ENCODE measurements around the gene FGF22.
"Not testable (repeated sequence)": the region's sequence is repeated elsewhere in the genome, so short reads cannot be mapped to it uniquely, and the experiment has no call there.

The FGF22 gene

DNA sequence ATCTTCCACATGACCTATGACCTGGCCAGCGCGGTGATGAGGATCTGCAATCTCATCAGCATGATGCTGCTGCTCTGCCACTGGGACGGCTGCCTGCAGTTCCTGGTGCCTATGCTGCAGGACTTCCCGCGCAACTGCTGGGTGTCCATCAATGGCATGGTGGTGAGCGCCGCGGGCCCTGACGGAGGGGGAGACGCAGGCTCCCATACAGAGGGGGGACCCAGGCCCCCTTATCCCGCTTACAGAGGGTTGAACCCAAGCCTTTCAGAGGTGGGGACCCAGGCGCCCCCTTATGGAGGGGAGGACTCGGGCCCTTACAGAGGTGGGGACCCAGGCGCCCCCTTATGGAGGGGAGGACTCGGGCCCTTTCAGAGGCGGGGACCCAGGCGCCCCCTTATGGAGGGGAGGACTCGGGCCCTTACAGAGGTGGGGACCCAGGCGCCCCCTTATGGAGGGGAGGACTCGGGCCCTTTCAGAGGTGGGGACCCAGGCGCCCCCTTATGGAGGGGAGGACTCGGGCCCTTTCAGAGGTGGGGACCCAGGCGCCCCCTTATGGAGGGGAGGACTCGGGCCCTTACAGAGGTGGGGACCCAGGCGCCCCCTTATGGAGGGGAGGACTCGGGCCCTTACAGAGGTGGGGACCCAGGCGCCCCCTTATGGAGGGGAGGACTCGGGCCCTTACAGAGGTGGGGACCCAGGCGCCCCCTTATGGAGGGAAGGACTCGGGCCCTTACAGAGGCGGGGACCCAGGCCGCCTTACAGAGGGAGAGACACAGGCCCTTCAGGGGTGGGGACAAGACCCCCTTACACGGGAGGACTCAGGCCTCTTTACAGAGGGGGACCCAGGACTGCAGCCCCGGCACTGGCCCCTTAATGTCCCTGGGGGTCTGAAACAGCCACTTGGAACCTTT lies 34.4 kb upstream of the FGF22 start:
- in situ Hi-C loops (cut with HindIII; ENCODE audit: low pct_ligation_motif_present, low pct_unique_long_range_greater_than_20kb, low sequenced_read_pairs); DNase-seq: not testable (repeated sequence)

DNA sequence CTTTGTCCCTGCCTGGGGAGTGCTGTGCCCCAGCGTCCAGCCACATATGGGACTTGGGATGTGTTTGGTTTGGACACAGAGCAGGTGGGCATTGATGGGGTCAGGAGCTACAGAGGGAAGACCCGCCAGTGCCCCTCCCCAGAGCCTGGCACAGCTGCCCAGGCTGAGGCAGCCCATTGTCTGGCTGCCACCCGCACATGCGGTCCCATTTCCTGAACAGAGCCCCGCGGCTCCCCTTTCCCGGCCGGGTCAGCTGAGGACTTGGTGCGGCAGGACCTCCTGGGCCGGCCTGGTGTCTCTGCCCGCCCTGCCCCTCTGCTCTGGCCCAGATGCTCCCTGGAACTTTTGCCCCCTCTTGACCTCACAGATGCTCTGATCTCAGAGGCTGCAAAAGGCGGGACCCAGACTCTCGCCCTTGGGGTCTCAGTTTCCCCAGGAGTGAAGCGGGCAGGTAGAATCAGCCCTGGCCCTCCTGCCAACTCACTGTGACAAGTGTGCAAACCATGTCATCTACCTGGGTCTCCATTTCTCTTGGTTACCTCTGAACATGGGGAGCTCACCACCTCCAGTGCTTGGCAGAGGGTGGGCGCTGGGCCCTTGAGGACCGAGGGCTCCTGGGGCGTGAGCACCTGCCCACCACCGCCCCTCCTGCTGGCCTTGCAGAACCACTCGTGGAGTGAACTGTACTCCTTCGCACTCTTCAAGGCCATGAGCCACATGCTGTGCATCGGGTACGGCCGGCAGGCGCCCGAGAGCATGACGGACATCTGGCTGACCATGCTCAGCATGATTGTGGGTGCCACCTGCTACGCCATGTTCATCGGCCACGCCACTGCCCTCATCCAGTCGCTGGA lies 32.2 kb upstream of the FGF22 start:
- no peak for DNase-seq
- in situ Hi-C loops (cut with HindIII; ENCODE audit: low pct_ligation_motif_present, low pct_unique_long_range_greater_than_20kb, low sequenced_read_pairs), result no loop called here

DNA sequence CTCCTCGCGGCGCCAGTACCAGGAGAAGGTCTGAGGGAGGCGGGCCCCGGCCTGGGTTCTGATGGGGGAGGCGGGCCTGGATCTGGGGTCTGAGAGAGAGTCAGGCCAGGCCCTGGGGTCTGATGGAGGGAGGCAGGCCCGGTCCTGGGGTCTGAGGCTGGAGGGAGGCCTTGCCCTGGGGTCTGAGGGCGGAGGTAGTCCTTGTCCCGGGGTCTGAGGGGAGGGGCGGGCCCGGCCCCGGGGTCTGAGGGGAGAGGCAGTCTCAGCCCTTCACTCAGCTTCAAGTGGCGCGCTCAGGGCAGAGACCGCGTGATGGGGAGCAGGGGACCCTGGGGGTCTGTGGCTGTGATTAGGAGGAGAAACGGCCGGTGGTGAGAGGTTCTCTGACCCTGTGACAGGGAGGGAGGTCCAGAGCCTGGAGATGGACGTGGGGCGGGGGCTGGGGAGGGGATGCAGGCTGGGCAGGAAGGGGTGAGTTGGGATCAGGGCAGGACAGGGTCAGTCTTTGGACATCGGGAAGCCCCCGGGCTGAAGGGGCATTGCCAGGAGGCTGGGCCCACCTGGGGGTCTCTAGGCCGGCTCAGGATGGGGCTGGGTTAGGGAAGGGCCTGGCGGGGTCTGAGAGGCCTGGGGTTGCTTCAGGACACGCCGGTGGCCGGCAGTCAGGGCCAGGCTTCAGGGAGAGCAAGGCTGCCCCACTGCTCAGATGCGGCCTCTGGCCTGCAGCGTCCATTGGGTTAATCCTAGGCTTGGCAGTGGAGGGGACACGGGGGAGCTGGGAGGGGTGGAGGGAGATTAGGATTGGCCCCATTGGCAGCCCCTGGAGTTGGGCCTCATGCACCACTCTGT lies 31.3 kb upstream of the FGF22 start:
- no peak for DNase-seq
- in situ Hi-C loops (cut with HindIII; ENCODE audit: low pct_ligation_motif_present, low pct_unique_long_range_greater_than_20kb, low sequenced_read_pairs), result no loop called here

DNA sequence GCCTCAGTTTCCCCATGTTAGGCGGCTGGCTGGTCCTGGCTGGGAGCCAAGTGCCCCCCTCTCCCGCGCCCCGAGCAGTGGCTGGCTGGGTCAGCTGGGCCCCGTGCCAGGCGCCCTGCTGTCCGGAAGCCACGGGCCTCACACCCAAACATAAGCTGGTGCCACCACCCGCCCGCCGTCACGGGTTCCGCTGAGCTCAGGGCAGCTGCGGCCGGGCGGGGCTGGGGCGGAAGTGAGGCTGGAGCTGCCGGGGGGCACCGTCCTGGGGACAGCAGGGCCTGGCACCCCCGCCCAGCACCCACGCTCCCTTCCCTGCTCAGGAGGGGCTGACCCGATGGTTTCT lies 30.7 kb upstream of the FGF22 start:
- in situ Hi-C loops (cut with HindIII; ENCODE audit: low pct_ligation_motif_present, low pct_unique_long_range_greater_than_20kb, low sequenced_read_pairs), result no loop called here
- no peak for DNase-seq

DNA sequence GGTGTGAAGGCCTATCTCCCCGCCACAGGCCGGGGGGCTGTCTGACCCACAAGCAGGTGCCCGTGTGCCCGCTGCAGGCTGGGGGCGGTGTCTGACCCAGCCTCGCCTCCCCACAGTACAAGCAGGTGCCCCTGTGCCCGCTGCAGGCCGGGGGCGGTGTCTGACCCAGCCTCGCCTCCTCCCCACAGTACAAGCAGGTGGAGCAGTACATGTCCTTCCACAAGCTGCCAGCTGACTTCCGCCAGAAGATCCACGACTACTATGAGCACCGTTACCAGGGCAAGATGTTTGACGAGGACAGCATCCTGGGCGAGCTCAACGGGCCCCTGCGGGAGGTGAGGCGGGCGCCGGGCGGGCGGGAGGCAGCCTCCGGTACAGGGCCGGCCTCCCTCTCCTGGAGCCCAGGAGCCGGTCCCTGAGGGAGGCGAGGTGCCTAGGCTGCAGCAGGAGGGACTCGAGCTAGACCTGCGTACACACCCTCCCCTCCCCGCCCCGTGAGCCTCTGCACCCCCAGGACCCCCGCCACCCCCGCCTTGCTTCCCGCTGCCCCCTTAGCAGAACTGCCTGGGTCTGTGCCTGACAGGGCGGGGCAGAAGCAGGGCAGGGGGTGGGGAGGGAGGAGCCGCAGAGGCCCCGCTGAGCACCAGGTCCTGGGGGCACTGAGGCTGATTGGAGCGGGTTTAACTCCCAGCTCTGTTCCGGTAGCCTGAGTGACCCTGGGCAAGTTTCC lies 29.4 kb upstream of the FGF22 start:
- in situ Hi-C loops (cut with HindIII; ENCODE audit: low pct_ligation_motif_present, low pct_unique_long_range_greater_than_20kb, low sequenced_read_pairs), result no loop called here
- no peak for DNase-seq

DNA sequence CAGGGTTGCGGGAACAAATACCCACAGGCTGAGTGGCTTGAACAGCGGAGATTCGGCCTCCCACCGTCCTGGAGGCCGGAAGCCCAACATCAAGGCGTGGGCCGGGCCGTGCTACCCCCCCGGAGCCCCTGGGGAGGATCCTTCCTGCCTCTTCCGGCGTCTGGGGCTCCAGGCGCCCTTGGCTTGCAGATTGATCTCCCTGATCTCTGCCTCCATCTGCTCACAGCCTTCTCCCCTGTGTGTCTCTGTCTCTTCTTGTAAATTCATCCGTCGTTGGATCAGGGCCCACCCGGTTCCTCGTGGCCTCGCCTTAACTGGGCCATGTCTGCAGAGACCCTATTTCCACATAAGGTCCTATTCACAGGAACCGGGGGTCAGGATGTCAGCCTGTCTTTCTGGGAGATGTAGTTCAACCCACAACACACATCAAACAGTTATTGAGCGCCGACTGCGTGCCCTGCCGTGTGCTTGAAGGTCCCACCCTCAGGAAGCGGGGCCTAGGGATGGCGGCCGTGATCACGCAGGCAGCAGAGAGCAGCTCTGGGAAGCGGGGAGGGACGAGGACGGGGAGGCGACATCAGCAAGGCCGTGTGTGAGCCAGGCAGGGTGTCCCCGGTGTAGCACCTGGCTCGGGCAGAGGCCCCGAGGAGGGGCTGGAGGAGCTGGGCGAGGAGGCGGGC lies 28.7 kb upstream of the FGF22 start:
- in situ Hi-C loops (cut with HindIII; ENCODE audit: low pct_ligation_motif_present, low pct_unique_long_range_greater_than_20kb, low sequenced_read_pairs), result no loop called here
- no peak for DNase-seq

DNA sequence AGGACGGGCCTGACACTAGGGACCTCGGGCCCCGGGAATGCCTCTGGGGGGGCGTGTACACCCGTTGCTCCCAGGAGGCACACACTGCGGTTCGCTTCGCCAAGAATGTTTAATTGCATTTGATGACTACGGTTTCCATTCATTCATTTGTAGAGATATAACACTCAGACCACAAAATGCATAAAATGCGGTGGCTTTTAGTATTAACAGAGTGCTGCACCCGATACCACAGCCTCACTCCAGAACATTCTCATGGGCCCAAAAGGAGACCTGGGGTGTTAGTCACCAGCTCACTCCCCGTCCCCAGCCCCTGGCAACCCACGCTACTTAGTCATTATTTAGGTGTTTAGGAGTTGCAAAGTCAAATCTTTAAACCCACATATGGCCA lies 28.2 kb upstream of the FGF22 start:
- in situ Hi-C loops (cut with HindIII; ENCODE audit: low pct_ligation_motif_present, low pct_unique_long_range_greater_than_20kb, low sequenced_read_pairs), result no loop called here
- peak; percentile 24 for DNase-seq

DNA sequence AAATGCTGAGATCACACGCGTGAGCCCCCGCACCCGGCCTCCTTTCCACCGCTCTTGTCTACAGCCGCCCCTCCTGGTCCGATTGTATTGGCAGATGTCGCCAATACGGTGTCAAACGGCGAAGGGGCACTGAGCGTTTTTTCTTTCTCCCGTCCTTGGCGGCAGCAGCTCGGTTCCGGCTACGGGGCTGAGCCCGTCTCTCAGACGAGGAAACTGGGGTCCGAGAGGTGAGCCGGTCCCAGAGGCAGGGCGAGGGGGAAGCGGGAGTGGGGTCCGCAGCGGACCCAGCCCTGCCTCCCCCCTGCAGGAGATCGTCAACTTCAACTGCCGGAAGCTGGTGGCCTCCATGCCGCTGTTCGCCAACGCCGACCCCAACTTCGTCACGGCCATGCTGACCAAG lies 26.7 kb upstream of the FGF22 start:
- in situ Hi-C loops (cut with HindIII; ENCODE audit: low pct_ligation_motif_present, low pct_unique_long_range_greater_than_20kb, low sequenced_read_pairs), result no loop called here
- no peak for DNase-seq

DNA sequence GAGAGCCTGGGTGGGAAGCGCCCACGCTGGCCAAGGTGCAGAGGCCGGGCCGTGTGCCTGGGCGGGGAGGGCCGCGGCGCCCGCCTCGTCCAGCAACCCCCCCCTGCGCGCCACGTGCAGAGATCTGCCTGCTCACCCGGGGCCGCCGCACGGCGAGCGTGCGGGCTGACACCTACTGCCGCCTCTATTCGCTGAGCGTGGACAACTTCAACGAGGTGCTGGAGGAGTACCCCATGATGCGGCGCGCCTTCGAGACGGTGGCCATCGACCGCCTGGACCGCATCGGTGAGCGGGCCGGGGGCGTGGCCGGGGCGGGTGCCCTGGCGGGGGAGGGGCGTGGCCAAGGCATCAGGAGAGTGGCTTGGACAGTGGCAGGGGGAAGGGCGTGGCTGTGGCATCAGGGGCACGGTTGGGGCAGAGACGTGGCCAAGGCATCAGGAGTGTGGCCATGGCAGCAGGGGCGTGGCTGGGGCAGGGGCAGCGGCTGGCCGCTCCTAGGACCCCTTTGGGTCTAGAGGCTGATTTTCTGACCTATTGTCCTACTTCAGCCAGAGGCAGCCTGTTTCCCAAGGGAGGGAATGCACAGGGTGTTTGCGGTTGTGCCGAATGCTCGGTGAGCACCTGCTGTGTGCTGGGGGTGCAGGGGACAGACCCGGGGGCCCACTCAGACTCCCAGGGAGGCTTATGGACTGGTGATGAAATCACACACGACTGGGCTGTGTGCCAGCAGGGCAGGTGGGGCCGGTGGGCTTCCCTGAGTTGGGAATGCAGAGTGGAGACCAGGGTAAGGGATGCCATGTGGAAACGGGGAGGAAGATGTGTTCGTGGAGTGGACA lies 25.7 kb upstream of the FGF22 start:
- in situ Hi-C loops (cut with HindIII; ENCODE audit: low pct_ligation_motif_present, low pct_unique_long_range_greater_than_20kb, low sequenced_read_pairs), result no loop called here
- DNase-seq, result no peak

DNA sequence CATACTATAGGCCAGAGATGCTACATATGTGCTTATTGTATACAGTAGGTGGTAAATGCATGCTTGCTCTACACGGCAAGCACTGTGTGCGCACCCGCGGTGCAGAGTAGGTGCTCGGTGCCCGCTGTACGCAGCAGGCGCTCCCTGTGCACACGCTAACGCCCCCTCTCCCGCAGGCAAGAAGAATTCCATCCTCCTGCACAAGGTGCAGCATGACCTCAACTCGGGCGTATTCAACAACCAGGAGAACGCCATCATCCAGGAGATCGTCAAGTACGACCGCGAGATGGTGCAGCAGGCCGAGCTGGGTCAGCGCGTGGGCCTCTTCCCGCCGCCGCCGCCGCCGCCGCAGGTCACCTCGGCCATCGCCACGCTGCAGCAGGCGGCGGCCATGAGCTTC lies 24.1 kb upstream of the FGF22 start:
- no peak for DNase-seq

DNA sequence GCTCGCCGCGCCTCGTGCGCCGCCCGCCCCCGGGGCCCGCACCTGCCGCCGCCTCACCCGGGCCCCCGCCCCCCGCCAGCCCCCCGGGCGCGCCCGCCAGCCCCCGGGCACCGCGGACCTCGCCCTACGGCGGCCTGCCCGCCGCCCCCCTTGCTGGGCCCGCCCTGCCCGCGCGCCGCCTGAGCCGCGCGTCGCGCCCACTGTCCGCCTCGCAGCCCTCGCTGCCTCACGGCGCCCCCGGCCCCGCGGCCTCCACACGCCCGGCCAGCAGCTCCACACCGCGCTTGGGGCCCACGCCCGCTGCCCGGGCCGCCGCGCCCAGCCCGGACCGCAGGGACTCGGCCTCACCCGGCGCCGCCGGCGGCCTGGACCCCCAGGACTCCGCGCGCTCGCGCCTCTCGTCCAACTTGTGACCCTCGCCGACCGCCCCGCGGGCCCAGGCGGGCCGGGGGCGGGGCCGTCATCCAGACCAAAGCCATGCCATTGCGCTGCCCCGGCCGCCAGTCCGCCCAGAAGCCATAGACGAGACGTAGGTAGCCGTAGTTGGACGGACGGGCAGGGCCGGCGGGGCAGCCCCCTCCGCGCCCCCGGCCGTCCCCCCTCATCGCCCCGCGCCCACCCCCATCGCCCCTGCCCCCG lies 23.5 kb upstream of the FGF22 start:
- DNase-seq, result no peak
- in situ Hi-C loops (cut with HindIII; ENCODE audit: low pct_ligation_motif_present, low pct_unique_long_range_greater_than_20kb, low sequenced_read_pairs), result no loop called here

More for the DNA sequence above, 24.1 kb upstream of the FGF22 start:
- in situ Hi-C loops (cut with HindIII; ENCODE audit: low pct_ligation_motif_present, low pct_unique_long_range_greater_than_20kb, low sequenced_read_pairs), result no loop called here

DNA sequence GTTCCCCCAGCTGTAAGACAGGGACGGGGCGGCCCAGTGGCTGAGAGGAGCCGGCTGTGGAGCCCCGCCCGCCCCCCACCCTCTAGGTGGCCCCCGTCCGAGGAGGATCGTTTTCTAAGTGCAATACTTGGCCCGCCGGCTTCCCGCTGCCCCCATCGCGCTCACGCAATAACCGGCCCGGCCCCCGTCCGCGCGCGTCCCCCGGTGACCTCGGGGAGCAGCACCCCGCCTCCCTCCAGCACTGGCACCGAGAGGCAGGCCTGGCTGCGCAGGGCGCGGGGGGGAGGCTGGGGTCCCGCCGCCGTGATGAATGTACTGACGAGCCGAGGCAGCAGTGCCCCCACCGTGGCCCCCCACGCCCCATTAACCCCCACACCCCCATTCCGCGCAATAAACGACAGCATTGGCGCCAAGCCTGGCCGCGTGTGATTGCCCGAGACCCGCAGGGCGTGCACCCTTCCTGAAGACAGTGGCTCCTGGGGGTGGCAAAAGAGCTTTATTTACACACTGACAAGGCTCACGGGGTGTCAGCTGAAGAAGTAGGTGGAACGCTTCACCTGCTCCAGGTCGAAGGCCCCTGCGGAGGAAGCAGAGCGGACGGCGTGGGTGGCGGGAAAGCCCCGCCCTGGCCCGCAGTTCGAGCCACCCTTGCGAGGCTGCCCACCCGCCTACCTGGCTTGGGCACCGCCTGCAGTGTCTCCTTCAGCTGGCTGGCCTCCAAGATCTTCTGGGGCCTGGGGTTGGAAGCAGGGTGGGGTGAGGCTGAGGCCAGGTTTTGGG lies 22.7 kb upstream of the FGF22 start:
- in situ Hi-C loops (cut with HindIII; ENCODE audit: low pct_ligation_motif_present, low pct_unique_long_range_greater_than_20kb, low sequenced_read_pairs), result no loop called here
- no peak for DNase-seq

DNA sequence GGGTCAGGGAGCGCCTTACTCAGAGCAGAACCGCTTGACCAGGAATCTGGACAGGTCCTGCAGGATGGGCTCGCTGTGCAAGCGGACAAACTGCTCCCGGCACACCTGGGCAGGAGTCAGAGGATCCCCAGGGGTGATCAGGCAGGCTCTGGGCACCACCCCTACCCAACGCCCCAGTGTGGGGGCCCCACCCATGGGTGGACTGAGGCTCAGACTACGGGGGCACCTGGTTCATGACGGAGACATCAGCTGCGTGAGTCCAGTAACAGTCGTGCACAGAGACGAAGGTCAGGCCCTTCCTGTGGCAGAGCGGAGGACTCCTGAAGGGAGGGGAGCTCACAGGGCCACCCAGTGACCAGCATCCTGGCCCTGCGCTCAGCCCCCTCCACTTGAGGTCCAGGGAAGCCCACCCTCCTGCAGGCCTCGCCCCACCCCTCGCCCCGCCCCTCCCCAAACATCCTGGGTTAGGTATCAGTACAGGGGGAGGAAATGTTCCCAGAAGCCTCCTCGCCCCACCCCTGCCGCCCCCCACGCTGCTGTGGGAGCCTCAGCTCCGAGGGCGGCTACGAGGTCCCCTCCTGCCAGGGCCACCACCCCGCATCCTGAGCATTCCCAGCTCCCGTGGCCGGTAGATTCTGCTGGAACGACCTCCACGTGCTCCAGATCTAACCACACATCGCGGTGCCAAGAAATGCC lies 22.0 kb upstream of the FGF22 start:
- in situ Hi-C loops (cut with HindIII; ENCODE audit: low pct_ligation_motif_present, low pct_unique_long_range_greater_than_20kb, low sequenced_read_pairs), result no loop called here
- DNase-seq, result no peak

DNA sequence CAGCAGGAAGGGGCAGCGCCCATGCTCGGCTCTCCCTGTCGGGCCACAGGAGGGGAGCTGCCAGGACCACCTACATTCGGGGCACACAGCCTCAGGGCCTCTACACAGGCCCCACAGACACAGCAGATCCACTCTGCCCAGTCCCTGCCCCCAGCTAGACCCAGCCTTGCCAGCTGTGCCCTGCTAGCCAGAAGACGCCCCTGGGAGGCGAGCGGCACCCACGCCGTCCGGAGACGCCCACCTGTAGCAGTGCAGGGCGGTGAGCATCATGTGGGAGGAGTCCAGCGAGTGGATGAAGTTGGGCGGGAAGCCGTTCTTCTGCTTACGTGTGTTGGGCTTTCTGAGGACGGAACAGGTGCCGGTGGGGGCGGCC lies 21.4 kb upstream of the FGF22 start:
- in situ Hi-C loops (cut with HindIII; ENCODE audit: low pct_ligation_motif_present, low pct_unique_long_range_greater_than_20kb, low sequenced_read_pairs), result no loop called here
- DNase-seq, result no peak

DNA sequence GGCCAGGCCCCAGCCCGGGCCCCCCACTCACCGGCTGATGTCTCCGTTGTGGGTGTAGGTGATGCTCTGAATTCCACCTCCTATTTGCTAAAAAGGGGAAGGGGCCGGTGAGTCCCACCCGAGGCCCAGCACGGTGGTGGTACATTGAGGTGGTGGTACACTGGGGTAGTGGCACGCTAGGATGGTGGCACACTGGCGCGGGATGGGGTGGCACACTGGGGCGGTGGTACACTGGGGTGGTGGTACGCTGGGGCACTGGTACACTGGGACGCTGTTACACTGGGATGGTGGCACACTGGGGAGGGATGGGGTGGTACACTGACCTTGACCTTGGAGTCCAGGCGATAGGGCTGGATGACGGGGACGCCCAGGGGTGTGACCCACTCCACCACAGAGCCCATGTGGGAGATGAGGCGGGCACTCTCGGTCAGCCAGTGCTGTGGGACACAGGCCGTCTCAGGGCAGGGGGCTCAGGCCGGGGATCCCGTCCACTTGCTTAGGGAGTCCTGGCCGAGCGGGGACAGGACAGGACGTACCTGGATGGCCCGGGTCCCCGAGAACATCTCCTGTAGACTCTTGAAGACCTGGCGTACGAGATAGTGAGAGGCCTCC lies 20.9 kb upstream of the FGF22 start:
- DNase-seq, result no peak
- in situ Hi-C loops (cut with HindIII; ENCODE audit: low pct_ligation_motif_present, low pct_unique_long_range_greater_than_20kb, low sequenced_read_pairs), result no loop called here

Measured in ACHN (cell line).